Stimulated activated CD4-positive, alpha-beta T cell treated with anti-CD3 and anti-CD28 coated beads, Interleukin-15, amount 100 ng/mL, for 48 hours (primary cell): ENCODE measurements around the gene GNB1L.

Experiments used
- DNase-seq, 2 donors: peaks; one replicate each; pipeline ENCODE4 v3.0.0-alpha.2; 2020; ENCODE audit warnings: low read depth in 2 of 2

Gene GNB1L

DNA sequence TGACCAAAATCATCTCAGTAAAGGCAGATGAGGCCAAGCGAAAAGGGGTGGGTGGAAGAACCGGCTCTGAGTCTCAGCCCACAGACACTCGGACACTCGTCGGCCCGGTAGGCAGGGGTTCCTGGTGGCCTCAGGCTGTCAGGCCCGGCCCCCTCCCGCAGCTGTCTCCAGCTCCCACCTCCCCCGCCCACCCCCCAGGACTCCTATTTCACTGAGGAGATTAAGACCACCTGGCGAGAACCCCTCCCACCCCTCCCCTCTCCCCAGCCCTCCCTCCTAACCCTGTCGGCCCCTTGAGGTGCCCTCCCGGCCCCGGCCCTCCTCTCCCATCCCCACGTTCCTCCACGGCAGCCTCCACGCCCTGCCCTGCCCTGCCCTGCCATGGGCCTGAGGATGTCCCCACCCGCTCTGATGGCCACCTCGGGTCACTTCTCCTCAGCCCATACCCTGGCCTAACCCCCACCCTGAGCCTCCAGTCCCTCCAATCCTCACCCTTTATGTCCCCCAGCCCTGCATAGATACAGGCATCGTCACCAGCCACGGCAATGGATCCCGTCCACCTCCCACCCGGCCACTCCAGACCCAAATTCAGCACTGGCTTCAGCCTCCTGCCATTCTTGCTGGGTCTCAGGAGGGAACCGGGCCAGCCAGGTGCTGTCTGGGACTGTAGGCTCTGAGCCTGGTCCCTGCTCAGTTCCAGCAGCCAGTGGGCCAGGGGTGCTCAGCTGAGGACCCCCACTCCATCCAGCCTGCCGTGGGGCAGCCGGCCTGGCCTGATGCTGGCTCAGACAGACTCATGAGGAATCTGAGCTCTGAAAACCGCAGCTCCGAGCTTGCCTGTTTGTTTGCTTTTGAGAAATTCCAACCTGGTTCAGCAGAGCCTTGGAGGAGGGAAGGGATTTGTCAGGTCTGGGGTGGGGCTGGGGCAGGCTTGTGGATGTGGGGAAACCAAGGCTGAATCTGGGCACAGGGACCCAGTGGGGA lies 103.9 kb downstream of the GNB1L start:
- DNase-seq = no peak

DNA sequence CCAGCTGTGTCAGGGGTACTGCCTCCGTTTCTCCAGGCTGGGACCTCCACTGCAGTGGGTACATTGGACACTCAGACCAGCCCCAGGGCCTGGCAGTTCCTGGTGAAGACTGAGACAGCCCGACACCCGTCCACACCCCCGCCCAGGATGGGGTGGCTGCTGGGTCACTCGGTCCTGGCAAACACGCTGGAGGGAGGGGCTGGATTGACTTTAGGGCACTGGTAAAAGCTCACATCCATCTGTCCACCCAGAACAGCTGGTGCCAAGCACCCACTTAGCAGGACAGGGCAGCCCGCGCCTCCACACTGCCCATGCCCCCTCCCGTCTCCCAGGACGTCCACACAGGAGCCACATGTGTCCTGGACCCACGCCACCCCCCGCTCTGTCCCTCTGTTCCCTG lies 104.8 kb downstream of the GNB1L start:
- DNase-seq = no peak

DNA sequence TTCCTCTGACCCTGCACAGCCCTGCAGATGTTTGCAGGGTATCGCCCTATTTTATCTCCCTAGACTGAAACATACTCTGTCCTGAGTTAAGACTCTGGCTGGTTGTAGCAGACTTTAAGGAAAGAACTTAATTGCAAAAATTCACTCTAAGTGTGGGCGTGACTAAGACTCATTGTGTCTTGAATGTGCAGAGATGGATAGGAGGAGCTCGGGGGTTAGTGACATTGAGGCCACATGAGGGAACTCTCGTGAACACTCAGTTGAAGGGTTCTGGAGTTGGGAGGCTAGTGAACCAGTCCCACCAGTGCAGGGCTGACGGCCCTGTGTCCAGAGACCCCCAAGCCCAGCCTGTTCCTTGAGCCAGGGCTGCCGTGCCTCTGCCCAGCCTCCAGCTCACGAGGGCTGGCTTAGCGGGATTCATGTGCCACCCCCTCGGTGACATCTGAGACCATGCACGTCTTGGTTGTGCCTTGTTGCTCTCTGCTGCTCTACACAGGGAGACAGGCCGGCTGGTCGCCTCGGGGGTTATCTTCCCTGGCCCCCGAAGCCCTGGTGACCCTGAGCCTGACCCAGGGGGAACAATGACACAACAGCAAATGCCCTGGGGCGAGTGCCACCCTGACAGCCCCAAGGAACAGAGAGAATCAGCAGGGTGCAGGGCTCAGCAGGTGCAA lies 105.5 kb downstream of the GNB1L start:
- no peak for DNase-seq

DNA sequence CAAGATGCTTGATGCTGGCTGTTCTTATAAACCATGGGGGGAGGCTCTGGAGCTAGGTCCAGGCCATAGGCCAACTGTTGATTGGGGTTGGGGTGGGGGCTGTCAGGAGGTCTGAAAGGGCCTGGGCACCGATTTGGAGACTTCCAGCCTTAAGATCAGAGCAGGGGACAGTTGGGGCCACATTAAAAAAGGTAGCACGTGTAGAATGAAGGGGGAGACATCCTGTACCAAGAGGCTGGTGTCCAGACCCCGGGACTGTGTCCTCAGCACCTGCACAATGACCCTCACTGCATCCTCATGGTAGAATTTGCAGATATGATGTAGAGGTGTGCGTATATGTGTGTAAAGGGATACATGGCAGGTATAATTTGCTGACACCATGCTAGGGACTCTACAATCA lies 106.5 kb downstream of the GNB1L start:
- DNase-seq = no peak

DNA sequence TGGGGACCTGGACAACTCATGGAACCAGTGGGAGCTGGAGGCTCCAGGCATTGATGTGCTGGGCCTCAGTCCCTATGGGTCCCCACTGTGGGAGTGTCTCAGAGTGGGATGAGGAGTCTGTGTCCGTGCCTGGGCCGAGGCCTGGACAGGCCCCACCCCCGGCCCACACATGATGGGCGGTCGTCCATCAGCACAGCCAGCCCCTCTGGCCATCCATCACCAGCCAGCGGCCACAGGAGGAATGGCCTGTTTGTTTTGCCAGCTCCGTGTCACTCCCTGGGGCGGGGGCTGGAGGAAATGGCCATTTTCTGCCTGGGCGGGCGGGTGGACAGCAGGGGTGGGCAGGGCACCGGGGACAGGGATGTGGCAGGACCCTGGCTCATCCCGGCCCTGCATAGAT lies 107.1 kb downstream of the GNB1L start:
- no peak for DNase-seq

DNA sequence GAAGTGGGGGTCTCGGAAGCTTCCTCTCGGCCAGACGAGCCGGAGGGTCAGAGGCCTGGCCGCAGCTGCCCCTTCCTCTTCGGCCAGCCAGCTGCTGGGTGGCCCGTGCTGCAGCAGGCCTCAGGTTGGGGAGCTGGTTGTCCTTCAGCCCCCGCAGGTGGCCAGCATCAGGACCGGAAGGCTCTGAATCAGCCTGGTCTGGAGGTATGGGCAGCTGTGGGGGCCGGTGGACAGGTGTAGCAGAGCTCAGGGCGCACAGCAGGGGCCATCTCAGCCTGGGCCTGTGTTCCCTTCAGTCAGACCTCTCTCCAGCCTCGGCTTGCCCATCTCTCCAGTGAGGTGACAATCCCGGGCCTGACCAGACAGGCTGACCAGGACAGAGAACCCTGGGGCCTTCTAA lies 107.9 kb downstream of the GNB1L start:
- DNase-seq = no peak

DNA sequence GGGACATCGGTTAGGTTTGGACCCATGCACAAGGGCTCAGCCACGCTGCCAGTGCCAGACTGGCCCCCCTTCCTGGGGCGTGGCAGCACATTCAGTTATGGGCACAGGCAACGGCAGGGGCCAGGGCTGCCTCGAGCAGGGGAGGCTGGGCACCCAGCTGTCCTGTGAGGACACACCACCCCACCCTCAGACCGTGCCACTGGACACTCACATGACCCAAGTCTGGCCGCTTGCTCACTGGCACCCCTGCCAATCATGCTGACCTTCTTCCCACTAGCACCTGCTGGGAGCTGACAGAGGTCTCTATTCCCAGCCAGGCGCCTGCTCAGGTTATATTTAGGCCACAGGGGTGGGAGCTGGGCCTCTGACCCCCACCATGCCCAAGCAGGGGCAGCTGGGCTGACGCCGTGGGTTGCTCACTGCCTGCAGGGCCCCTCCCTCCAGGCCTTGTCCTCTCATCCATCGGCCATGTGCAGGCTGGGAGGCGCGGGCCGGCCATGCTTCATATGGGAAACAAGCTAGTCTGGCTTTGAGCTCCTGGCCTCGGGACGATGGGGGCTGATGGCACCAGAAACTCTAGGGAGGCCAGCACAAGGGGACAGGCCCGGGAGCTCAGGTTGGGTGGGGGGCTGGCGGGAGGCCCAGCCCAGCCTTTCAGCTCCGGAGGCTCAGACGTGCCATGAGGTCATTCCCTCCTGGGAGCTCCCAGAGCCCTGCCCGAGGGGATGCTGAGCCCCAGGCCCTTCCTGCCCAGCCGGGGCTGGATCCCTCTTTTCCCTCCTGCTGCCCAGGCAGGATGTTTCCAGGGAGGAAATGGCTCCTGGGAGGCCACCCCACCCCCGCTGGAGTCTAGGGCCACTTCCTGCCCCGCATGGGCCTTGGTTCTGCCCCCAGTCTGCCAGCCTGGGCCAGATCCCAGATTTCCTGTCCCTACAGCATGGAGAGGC lies 109.2 kb downstream of the GNB1L start:
- no peak for DNase-seq

DNA sequence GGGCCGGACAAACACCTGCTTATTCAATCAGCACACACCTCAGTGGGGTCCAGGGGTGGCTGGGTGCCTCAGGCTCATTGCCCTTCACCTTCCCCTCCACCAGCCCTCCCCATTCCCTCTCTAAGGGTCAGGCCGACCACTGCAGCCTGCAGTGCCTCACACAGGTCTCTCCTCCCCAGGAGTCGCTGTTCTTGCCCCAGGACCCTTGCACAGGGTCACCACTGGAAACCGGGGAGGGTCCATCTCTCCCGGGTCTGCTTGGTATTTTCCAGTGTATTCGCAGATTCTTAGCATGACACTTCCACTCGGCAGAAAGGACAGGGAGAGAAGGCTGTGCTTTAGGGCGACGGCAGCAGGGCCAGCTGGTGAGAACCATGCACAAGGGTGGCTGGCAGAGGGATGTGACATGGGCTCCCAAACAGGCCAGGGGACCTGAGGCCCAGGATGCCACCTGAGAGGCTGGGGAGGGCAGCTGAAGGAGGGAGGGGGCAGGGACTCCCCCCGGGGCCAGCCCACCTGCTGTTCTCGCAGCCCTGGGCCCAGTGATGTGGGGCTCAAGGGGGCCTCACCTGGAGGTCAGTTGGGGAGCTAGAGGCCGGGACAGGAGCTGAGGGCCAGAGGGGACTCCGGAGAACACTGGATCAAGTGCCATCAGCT lies 110.2 kb downstream of the GNB1L start:
- no peak for DNase-seq

DNA sequence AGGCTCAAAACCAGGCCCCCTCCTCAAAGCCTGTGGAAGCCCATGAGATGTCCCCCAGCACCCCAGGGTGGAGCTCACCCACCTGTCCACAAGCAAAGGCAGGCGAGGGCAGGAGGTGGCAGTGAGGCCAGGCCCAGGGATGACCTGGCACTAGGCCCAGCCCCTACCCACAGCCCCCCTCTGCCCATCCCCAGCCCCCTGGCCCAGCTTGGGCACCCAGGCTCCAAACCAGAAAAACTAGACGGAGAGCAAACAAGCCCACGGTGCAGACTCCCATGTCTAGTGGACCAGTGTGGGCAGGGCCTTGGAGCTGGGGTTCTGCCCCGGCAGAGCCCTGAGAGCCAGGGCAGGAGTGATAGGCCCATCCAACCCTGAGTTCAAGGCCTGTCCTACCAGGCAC lies 111.0 kb downstream of the GNB1L start:
- DNase-seq = no peak

DNA sequence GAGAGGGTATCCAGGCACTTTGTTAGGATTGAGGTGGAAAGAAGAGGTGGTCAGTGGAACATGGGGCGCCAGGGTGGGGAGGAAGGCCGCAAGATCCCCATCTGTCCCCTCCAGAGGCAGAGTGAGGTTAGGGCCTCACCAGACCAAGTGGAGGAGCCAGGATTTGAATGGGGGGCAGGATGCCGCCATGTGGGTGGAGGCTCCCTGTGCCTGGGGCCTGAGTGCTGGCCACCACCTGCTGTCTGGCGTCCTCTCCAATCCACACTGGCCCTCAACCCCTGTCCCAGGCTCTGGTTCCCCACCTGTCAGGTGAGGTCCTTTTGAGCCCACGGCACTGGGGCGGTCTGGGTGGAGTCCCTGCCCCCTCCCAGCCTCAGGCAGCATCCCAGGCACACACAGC lies 111.6 kb downstream of the GNB1L start:
- DNase-seq = no peak

DNA sequence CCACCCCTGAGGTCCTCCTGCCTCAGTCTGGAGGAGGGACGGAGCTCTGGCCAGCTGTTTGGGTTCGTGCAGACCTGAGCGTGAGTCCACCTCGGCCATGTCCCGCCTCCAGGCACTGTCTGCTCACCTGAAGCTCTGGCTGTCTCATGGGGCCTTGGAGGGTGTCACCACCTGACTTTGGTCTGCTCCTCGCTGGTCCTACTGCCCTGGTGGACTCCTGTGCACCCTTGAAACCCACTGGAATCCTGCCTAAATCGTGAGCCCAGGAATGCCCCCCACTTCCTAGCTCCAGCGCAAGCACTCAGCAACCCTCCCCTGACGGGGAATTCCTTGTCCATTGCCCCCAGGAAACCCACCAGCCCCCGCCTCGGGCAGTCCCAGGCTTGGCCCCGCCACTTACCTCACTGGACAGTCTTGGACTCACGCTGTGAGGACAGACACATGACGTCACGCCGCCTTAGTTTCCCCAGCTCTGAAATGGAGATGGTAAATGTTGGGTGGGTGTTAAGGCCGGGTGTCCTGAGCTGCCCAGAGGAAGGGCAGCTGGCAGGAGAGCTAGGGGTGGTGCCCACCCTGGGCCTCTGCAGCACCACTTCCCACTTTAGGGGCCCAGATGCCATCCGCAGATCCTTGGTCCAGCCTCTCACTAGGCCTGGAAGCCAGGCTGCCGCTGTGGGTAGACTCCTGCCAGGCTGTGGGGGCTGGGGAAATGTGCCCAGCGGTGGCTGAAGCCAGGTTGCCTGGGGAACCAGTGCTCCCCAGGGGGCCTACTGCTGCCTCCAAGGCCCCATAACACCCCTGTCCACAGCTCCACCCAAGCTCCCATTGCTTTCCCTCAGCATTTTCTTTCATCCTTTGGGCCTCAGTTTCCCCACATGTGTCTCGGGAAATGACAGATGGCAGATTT lies 112.3 kb downstream of the GNB1L start:
- no peak for DNase-seq

DNA sequence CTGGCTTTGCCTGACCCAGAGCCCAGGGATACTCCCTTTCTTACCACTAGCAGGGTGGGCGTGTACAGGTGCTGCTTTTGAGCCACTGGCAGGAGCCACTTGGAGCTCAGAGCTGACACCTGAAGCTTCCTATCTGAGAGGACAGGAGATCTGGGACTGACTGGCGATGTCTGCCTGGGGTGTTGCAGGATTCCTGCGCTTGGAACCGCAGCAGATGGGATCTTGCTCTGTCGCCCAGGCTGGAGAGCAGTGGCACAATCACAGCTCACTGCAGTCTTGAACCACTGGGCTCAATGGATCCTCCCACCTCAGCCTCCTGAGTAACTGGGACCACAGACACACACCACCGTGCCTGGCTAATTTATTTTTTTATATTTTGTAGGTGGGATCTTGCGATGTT lies 113.6 kb downstream of the GNB1L start:
- no peak for DNase-seq

DNA sequence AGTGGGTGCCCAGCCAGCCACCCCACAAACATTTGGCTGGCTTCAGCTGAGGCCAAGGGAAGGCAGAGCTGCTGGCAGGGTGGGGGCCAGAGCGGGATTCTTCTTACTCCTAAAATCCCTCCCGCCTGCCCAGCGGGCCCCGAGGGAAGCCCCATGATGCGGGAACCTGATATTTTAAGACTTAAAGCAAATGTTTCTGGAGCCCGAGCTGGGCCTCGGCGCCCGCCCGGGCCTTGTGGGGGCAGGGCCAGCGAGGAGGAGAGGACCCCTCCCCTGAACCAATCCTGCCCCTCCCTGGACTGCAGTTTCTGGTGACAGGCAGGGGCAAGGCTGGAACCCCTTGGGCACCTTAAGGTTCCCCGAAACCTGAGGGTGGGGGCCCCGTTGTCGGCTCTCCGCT lies 114.1 kb downstream of the GNB1L start:
- DNase-seq = no peak

DNA sequence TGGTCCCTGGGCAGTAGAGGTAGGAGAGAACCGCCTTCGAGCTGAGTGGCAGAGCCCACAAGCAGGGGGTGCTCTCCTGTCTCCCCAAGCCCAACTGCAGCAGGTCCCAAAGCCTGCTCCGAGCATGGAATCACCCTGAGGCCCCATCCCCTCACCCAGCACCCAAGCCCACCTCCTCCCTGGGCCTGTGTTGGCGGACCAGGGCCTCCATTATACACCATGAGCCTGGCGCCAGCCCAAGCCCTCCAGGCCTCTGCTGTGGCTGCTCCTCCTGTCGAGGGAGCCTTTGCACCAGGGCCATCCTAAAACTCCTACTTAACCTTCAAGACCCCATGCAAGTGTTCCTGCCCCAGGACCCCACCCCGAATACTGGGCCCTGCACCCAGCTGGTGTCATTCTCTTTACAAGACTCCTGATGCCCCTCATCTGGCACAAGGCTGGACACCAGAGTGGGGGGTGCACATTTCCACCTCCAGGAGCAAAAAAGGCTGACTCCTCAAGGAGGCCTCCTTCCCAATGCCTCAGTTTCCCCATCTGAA lies 114.7 kb downstream of the GNB1L start:
- DNase-seq = no peak

DNA sequence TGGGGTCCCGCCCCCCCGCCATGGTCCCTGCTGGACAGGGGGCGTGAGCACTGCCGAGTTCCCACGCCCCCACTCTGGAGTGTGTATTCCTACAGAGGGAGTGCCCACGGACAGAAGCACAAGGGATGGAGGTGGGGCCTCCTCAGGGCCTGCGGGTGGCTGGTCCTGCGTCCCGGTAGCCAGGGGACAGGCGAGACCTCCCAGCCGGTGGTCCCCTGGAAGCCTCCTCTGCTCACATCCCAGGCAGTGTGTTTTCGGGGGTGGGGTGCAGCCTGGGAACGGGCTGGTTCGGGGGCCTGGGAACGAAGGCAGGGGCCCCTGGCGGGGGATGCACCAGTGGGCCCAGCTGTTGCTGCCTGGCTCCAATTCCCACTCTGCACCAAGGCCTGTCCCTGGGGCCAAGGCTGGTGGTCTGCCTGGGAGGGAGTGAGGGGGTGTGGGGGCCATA lies 115.2 kb downstream of the GNB1L start:
- no peak for DNase-seq

DNA sequence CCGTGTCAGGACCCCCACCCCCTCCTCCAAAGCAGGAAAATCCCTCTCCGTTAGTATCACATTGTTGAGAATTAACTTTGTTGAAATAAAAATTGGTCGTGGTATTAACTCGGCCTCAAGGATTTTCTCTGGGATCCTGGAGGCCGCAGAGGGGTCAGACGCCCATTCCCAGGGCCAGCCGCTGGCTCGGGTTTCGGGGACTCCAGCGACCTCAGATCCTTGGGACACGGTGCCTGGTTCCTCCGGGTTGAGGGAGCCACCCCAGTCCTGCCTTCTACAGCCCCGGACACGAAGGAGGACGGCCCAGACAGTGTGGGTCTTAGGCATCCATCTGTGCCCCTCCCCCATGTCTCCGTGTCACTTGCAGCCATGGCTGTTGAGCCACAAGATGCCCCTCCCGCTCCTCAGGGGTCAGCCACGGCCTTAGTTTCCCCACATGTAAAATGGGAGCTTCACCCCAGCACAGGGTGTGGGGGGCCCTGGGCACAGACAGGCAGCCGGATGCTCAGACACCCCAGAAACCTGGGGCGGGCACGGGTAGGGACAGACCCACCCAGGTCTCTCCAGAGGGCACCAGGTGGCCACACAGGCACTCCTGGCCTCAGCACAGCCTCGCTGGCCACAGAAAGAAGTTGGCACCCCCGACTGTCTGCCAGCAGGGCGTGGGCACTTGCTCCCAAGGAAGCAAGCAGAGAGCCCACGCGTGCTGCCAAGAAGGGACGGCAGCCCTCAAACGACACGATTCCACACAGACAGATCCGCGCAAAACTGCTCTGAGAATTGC lies 115.8 kb downstream of the GNB1L start:
- DNase-seq = no peak

DNA sequence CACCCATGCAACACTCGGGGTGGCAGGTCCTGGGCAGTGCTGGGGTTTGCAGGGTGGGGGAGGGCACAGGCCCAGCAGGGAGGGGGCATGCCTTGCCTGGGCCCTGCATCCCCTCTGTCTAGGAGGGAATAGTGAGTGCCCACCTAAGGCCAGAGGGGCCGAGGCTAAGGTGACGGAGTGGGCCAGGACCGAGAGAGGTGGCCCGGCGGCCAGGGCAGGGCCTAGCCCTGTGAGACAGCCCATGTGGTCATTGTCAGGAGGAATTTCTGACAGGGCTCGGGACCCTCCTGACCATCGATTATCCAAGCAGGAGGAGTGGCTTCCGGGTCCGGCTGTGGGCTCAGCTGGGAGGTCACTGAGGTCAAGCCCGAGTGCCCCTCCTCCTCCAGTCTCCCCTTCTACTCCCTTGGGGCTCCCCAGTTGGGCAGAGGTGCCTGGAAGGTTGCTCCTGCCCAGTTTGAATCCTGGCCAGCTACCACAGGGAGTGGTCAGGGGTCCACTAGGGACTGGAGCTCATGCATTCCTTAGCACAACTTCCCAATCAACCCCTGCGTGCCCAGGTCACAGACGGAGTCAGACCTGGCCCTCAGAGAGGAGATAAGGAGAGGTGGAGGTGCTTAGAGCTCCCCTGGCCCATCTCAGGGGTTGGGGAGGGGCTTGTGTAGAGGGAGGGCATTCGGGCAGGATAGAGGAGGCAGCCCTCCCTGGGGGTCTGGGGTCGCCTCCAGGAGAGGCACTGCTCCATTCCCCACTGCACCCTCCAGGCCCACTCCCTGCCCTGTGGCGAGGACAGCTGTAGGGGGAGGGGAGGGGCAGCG lies 116.6 kb downstream of the GNB1L start:
- no peak for DNase-seq
